Endodermal cell (in vitro differentiated cells): ENCODE data around the gene LMO3. TPM values are rescaled to one million over a fixed set of nuclear protein-coding genes. Genes with fewer than 3 reads are reported as not detected.

Experiments
- DNase-seq: peaks from one replicate; pipeline ENCODE4 v3.0.0-alpha.2; 2017
- H3K27ac ChIP-seq: 2 replicates; pipeline ENCODE4 v1.5.1; 2013; ENCODE audit warnings: mild to moderate bottlenecking, low read depth, low read length, moderate library complexity
- H3K27me3 ChIP-seq: 2 replicates; pipeline ENCODE4 v1.6.1; 2013; ENCODE audit warnings: mild to moderate bottlenecking, low read length, moderate library complexity; ENCODE audit not compliant: insufficient read depth, control insufficient read depth, poor library complexity, severe bottlenecking
- H3K36me3 ChIP-seq: 2 replicates; pipeline ENCODE4 v1.7.0; 2013; ENCODE audit warnings: mild to moderate bottlenecking, low read length, moderate library complexity; ENCODE audit not compliant: control insufficient read depth, insufficient read depth
- H3K4me1 ChIP-seq: one replicate; pipeline ENCODE4 v1.7.0; 2013; ENCODE audit warnings: low read length; ENCODE audit not compliant: control insufficient read depth, insufficient read depth
- H3K4me3 ChIP-seq: 2 replicates; pipeline ENCODE4 v1.5.1; 2013; ENCODE audit warnings: mild to moderate bottlenecking, low read length, moderate library complexity
- H3K9ac ChIP-seq: 2 replicates; pipeline ENCODE4 v1.6.1; 2013; ENCODE audit warnings: mild to moderate bottlenecking, low read length, moderate library complexity; ENCODE audit not compliant: poor library complexity, severe bottlenecking; ENCODE audit errors: extremely low read depth
- H3K9me3 ChIP-seq: 2 replicates; pipeline ENCODE4 v1.6.1; 2013; ENCODE audit warnings: mild to moderate bottlenecking, low read length, moderate library complexity; ENCODE audit not compliant: control insufficient read depth
- H3K27ac Mint-ChIP-seq: 2 replicates; pipeline ENCODE4 v1.8.0; 2020; ENCODE audit warnings: mixed read lengths
- H3K27me3 Mint-ChIP-seq: 2 replicates; pipeline ENCODE4 v1.8.0; 2021; ENCODE audit warnings: mild to moderate bottlenecking, mixed read lengths; ENCODE audit not compliant: insufficient read depth
- H3K36me3 Mint-ChIP-seq: 2 replicates; pipeline ENCODE4 v1.8.0; 2020; ENCODE audit warnings: low read depth, mixed read lengths
- H3K4me1 Mint-ChIP-seq: 2 replicates; pipeline ENCODE4 v1.8.0; 2020; ENCODE audit warnings: mixed read lengths
- H3K4me3 Mint-ChIP-seq: 2 replicates; pipeline ENCODE4 v1.8.0; 2020; ENCODE audit warnings: mild to moderate bottlenecking, moderate library complexity, mixed read lengths
- H3K9me3 Mint-ChIP-seq: 2 replicates; pipeline ENCODE4 v1.8.0; 2020; ENCODE audit warnings: mild to moderate bottlenecking, mixed read lengths
- CTCF ChIP-seq: fragments of 200-600 bp; sonication (generic); conservative IDR thresholded peaks from 2 replicates; pipeline ENCODE4 v1.5.0; 2021; ENCODE audit warnings: antibody characterized with exemption, mild to moderate bottlenecking
- WGBS, 2 experiments: methylation state at CpG; one replicate each; pipeline versions ENCODE4 v1.1.5 to v1.1.7; 2013; ENCODE audit warnings: missing lambda C conversion rate in 2 of 2, mixed read lengths in 1 of 2; ENCODE audit not compliant: insufficient coverage in 1 of 2, insufficient read length in 1 of 2; 5-methylcytosine and 5-hydroxymethylcytosine counted together
- total RNA-seq, 2 donors: library from RNA; stranded (reverse); fragmentation: NEBNext Ultra II Directional in 1 of 2; extraction: Animal tissue kit (Norgen Biotek cat#: 25700) in 1 of 2; gene quantifications; 2 replicates in 1 of 2; 3 replicates in 1 of 2; pipeline ENCODE4 v1.2.1, GENCODE V29; 2021

LMO3 gene
- total RNA-seq, 2 donors from 2014 or later: 0.77 to 3.2 TPM

DNA sequence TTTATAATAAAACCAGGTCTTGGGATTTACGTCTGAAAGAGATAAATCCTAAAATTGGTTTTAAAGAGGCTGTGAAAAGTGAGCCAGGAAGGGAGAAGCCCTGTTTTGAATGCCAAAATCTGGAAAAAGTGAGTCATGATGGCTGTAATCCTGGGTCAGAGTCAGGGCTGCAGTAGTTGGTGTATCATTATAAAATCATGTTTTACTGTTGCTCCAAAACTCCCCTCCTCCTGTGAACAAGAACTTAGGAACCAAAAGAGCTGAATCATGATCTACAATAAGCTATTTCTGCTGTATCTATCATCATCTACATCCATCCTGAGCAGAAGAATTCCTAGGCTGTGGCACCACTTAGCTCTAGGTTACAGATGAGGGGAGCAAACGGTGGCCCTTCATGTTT lies 79.3 kb downstream of the LMO3 start:
- Histone ChIP-seq H3K27me3 (peaks cover under 1% of the 10 kb centered on the region), H3K9ac (no peak overlapping the region), H3K4me1 (no peaks in the 10 kb centered on the region), H3K4me3 (no peak overlapping the region), H3K27ac (no peak overlapping the region), H3K36me3 (no peaks in the 10 kb centered on the region), H3K9me3 (no peaks in the 10 kb centered on the region)
- 80 to 89% methylated on average over 1 to 2 of the region's 2 CpGs for WGBS, 2 experiments
- Mint-ChIP-seq H3K4me3 (no peak overlapping the region), H3K4me1 (peaks cover 11% of the 10 kb centered on the region), H3K9me3 (no peaks in the 10 kb centered on the region), H3K27me3 (no peaks in the 10 kb centered on the region), H3K36me3 (no peaks in the 10 kb centered on the region), H3K27ac (no peak overlapping the region)
- TF ChIP-seq CTCF: no peak
- DNase-seq: no peak

DNA sequence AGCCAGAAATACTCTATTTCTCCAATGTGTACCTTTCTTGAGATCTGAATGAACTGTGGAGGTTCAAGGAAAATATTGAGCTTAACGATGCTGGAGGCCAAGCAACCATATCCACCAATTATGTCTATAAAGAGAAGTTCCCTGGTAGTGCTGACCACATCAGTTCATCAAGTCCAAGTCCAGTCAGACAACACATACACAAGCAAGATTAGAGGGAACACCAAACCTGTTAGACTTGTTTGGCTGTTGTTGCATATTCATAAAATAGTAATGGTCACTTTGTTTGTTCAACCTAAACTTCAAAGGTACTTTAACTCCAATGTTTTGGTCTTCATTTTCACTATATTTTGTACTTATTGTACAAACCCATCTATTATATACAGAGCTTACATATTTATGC lies 81.6 kb downstream of the LMO3 start:
- WGBS, 2 experiments: 100% methylated on average over 1 of the region's 1 CpG; no CpG with 5 or more reads in 1 of the 2 experiments
- Histone ChIP-seq H3K4me1 (no peaks in the 10 kb centered on the region), H3K27ac (no peak overlapping the region), H3K9ac (no peak overlapping the region), H3K36me3 (no peaks in the 10 kb centered on the region), H3K9me3 (no peaks in the 10 kb centered on the region), H3K27me3 (no peaks in the 10 kb centered on the region), H3K4me3 (no peak overlapping the region)
- Mint-ChIP-seq H3K27ac (no peak overlapping the region), H3K4me3 (no peak overlapping the region), H3K4me1 (peaks cover 7% of the 10 kb centered on the region), H3K9me3 (no peaks in the 10 kb centered on the region), H3K27me3 (no peaks in the 10 kb centered on the region), H3K36me3 (no peaks in the 10 kb centered on the region)
- DNase-seq: no peak
- TF ChIP-seq CTCF: no peak

- no peaks in the 10 kb centered on the region for H3K27me3 ChIP-seq
- no peaks in the 10 kb centered on the region for H3K36me3 Mint-ChIP-seq
- H3K27ac ChIP-seq: no peak overlapping the region
- no peaks in the 10 kb centered on the region for H3K9me3 ChIP-seq
- no peak overlapping the region for H3K4me3 Mint-ChIP-seq
- H3K27me3 Mint-ChIP-seq: no peaks in the 10 kb centered on the region
- TF ChIP-seq CTCF: no peak
- H3K4me1 Mint-ChIP-seq: peaks cover 7% of the 10 kb centered on the region
- H3K9me3 Mint-ChIP-seq: no peaks in the 10 kb centered on the region
- H3K9ac ChIP-seq: no peak overlapping the region
- H3K4me3 ChIP-seq: no peak overlapping the region
- H3K27ac Mint-ChIP-seq: no peak overlapping the region
- H3K36me3 ChIP-seq: no peaks in the 10 kb centered on the region
- H3K4me1 ChIP-seq: no peaks in the 10 kb centered on the region
- no peak for DNase-seq
Measured at GRCh38 chr12:16523951-16524331, 82.0 kb downstream of the LMO3 start.
